Hepatocyte (in vitro differentiated cells): ENCODE results near the gene ZFHX2. TPM values are rescaled to one million over a fixed set of nuclear protein-coding genes. Genes with fewer than 3 reads are reported as not detected.
A peak's percentile ranks its signal among the peaks of the same experiment; 100 is the strongest.

ENCODE experiments used
- DNase-seq: peaks from one replicate; pipeline ENCODE4 v3.0.0-alpha.2; 2016; ENCODE audit warnings: low spot score
- H2AFZ ChIP-seq: fragments of 200-600 bp; sonication (generic); 2 replicates; pipeline ENCODE4 v1.6.0; 2016; ENCODE audit warnings: antibody characterized with exemption, mild to moderate bottlenecking
- H3K27ac ChIP-seq: fragments of 200-600 bp; sonication (generic); 2 replicates; pipeline ENCODE4 v1.5.1; 2016; ENCODE audit warnings: mild to moderate bottlenecking
- H3K27me3 ChIP-seq: fragments of 200-600 bp; sonication (generic); 2 replicates; pipeline ENCODE4 v1.6.1; 2016
- H3K36me3 ChIP-seq: fragments of 200-600 bp; sonication (generic); replicated peaks from 2 replicates; pipeline ENCODE4 v1.5.1; 2016; ENCODE audit warnings: low read depth; ENCODE audit not compliant: insufficient read depth
- H3K4me1 ChIP-seq: fragments of 200-600 bp; sonication (generic); 2 replicates; pipeline ENCODE4 v1.5.1; 2016; ENCODE audit warnings: mild to moderate bottlenecking, moderate library complexity; ENCODE audit not compliant: insufficient read depth
- H3K4me2 ChIP-seq: fragments of 200-600 bp; sonication (generic); 2 replicates; pipeline ENCODE4 v1.6.0; 2016
- H3K4me3 ChIP-seq: fragments of 200-600 bp; sonication (generic); 2 replicates; pipeline ENCODE4 v1.5.1; 2016; ENCODE audit warnings: mild to moderate bottlenecking
- H3K79me2 ChIP-seq: fragments of 200-600 bp; sonication (generic); 2 replicates; pipeline ENCODE4 v1.6.0; 2017; ENCODE audit warnings: mild to moderate bottlenecking
- H3K9me2 ChIP-seq: fragments of 200-600 bp; sonication (generic); replicated peaks from 2 replicates; pipeline ENCODE4 v1.6.0; 2017; ENCODE audit warnings: mild to moderate bottlenecking; ENCODE audit not compliant: insufficient read depth
- H3K9me3 ChIP-seq: fragments of 200-600 bp; sonication (generic); 2 replicates; pipeline ENCODE4 v1.5.1; 2016; ENCODE audit warnings: low read depth, mild to moderate bottlenecking
- H4K20me1 ChIP-seq: fragments of 200-600 bp; sonication (generic); 2 replicates; pipeline ENCODE4 v1.6.0; 2016; ENCODE audit warnings: mild to moderate bottlenecking; ENCODE audit not compliant: insufficient read depth, poor library complexity, severe bottlenecking
- EZH2 ChIP-seq: fragments of 200-600 bp; sonication (generic); IDR thresholded peaks from 2 replicates; pipeline ENCODE4 v1.6.1; 2016; ENCODE audit warnings: antibody characterized with exemption, mild to moderate bottlenecking, borderline replicate concordance
- EZH2phosphoT487 ChIP-seq: fragments of 200-600 bp; sonication (generic); IDR thresholded peaks from one replicate; pipeline ENCODE4 v1.6.1; 2018; ENCODE audit warnings: antibody characterized with exemption, mild to moderate bottlenecking, low read depth, moderate library complexity; ENCODE audit not compliant: unreplicated experiment, severe bottlenecking
- WGBS: methylation state at CpG from one replicate; pipeline ENCODE4 v1.1.6; 2016; ENCODE audit warnings: low lambda C conversion rate; ENCODE audit errors: missing lambda C conversion rate; 5-methylcytosine and 5-hydroxymethylcytosine counted together
- polyA plus RNA-seq: library from polyadenylated mRNA; unstranded; fragments of >200 nt; fragmentation: Nextera tagmentation; extraction: Ambion mirVana; gene quantifications from 2 replicates; pipeline ENCODE4 v1.2.1, GENCODE V29; 2016
- total RNA-seq: library from RNA; depleted of rRNA; stranded (reverse); fragments of >200 nt; gene quantifications from 2 replicates; pipeline ENCODE4 v1.2.3, GENCODE V29; 2014
- TF ChIP-seq, protein P1 (sequence below): fragments of 200-600 bp; sonication (generic); IDR thresholded peaks from 2 replicates; pipeline ENCODE4 v1.5.1; 2016; ENCODE audit warnings: antibody characterized with exemption, mild to moderate bottlenecking; ENCODE audit not compliant: poor library complexity

ZFHX2 gene
- total and polyA plus RNA-seq, 2 experiments from 2014 or later: 1.4 to 1.5 TPM

DNA sequence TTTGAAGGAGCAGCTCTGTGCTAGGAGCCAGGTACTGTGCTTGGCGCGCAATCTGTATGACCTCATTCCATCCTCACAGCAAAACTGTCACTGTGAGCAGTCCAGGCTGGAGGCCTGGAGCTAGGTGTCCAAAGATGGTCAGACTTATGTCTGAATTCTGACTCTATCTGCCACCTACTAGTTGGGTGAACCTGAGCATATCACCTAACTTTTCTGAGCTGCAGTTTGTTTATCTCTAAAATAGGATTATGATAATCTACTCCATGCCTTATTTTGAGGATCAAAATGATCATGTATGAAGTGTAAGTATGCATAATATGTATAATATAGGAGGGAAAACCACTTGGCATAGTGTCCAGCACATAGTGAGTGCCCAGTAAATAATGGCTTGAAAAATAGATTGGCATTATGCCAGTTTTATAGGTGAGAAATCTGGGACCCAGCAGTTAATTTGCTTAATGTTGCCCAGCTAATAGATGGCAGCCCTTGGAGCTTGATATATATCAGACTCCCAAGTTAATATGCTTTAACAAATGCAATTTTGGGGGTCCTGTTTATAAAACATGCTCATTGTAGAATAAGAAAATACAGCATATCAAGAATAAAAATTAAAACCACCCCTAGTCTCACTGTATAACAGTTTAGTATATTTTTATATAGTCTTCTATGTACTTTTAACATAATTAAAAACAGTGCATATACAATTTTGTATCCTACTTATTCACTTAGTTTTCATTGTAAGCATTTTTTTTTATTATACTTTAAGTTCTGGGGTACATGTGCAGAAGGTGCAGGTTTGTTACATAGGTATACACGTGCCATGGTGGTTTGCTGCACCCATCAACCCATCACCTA, 31.6 kb upstream of the ZFHX2 start:
- H3K9me2 ChIP-seq: no peaks in the 10 kb centered on the region
- no peaks in the 10 kb centered on the region for H3K9me3 ChIP-seq
- no peak overlapping the region for H2AFZ ChIP-seq
- no peaks in the 10 kb centered on the region for H3K79me2 ChIP-seq
- peaks cover 17% of the 10 kb centered on the region for H3K27me3 ChIP-seq
- no peak overlapping the region for H3K27ac ChIP-seq
- TF ChIP-seq EZH2 (no peak), EZH2phosphoT487 (no peak)
- TF ChIP-seq, protein P1, sequence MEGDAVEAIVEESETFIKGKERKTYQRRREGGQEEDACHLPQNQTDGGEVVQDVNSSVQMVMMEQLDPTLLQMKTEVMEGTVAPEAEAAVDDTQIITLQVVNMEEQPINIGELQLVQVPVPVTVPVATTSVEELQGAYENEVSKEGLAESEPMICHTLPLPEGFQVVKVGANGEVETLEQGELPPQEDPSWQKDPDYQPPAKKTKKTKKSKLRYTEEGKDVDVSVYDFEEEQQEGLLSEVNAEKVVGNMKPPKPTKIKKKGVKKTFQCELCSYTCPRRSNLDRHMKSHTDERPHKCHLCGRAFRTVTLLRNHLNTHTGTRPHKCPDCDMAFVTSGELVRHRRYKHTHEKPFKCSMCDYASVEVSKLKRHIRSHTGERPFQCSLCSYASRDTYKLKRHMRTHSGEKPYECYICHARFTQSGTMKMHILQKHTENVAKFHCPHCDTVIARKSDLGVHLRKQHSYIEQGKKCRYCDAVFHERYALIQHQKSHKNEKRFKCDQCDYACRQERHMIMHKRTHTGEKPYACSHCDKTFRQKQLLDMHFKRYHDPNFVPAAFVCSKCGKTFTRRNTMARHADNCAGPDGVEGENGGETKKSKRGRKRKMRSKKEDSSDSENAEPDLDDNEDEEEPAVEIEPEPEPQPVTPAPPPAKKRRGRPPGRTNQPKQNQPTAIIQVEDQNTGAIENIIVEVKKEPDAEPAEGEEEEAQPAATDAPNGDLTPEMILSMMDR: no peak
- WGBS: 93% methylated on average over 3 of the region's 3 CpGs
- no peaks in the 10 kb centered on the region for H4K20me1 ChIP-seq
- no peaks in the 10 kb centered on the region for H3K4me1 ChIP-seq
- no peak overlapping the region for H3K4me3 ChIP-seq
- DNase-seq: no peak
- H3K4me2 ChIP-seq: no peak overlapping the region
- no peaks in the 10 kb centered on the region for H3K36me3 ChIP-seq

DNA sequence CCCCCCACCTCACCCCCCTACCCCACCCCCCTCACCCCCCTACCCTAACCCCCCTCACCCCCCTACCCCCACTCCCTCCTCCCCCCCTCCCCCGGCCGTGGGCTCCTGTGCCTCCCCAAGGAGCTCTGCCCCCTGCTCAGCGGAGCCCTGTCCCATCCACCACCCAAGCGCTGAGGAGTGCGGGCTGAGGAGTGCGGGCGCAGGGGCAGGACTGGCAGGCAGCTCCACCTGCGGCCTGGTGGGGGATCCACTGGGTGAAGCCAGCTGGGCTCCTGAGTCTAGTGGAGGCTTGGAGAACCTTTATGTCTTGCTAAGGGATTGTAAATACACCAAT, 29.4 kb upstream of the ZFHX2 start:
- TF ChIP-seq EZH2 (no peak), EZH2phosphoT487 (no peak)
- TF ChIP-seq, protein P1: no peak
- Histone ChIP-seq H3K4me1 (peaks cover 10% of the 10 kb centered on the region), H3K79me2 (no peaks in the 10 kb centered on the region), H4K20me1 (no peaks in the 10 kb centered on the region), H3K36me3 (no peaks in the 10 kb centered on the region), H3K27ac (no peak overlapping the region), H3K9me3 (no peaks in the 10 kb centered on the region), H3K4me3 (no peak overlapping the region), H3K9me2 (no peaks in the 10 kb centered on the region), H3K27me3 (peaks cover 39% of the 10 kb centered on the region), H2AFZ (no peak overlapping the region), H3K4me2 (no peak overlapping the region)
- peak; percentile 5 for DNase-seq
- WGBS: 96% methylated on average over 6 of the region's 8 CpGs

DNA sequence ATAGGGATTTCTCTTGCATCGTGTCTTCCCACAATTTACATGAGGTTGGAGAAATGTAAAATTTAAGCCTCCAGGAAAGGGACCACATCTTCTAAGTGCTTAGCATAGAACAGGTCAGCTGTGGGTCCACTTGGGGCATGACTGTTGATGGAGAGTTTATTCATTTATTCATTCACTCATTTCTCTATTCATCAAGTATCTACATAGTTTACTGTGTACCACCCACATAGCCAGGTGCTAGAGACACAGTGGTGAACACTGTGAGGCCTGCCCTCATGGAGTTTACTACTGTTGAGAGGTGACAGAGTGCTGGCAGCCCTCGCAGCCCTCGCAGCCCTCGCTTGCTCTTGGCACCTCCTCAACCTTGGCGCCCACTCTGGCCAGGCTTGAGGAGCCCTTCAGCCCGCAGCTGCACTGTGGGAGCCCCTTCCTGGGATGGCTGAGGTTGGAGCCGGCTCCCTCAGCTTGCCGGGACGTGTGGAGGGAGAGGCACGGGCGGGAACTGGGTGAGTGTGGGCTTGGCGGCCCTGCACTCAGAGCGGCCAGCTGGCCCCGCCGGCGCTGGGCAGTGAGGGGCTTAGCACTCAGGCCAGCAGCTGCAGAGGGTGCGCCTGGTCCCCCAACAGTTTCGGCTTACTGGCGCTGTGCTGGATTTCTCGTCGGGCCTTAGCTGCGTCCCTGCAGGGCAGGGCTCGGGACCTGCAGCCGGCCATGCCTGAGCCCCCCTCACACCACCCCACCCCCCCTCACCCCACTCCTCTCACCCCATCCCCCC, 28.8 kb upstream of the ZFHX2 start:
- Histone ChIP-seq H4K20me1 (no peaks in the 10 kb centered on the region), H2AFZ (no peak overlapping the region), H3K4me2 (no peak overlapping the region), H3K4me1 (peaks cover 10% of the 10 kb centered on the region), H3K27ac (no peak overlapping the region), H3K36me3 (no peaks in the 10 kb centered on the region), H3K4me3 (no peak overlapping the region), H3K9me3 (no peaks in the 10 kb centered on the region), H3K79me2 (no peaks in the 10 kb centered on the region), H3K27me3 (peaks cover 45% of the 10 kb centered on the region), H3K9me2 (no peaks in the 10 kb centered on the region)
- DNase-seq: peak; percentile 4
- TF ChIP-seq, protein P1: no peak
- TF ChIP-seq EZH2 (no peak), EZH2phosphoT487 (no peak)
- WGBS: 85% methylated on average over 17 of the region's 24 CpGs
